Measurements from ENCODE around the gene TBC1D23. TPM values are rescaled to one million over a fixed set of nuclear protein-coding genes. Genes with fewer than 3 reads are reported as not detected.

TBC1D23 gene
- total and polyA plus RNA-seq, 2 of the 13 experiments (the other 11 are each of a cell fraction or from before 2014, with no cell fraction given) = 28.7 to 35.4 TPM

DNA sequence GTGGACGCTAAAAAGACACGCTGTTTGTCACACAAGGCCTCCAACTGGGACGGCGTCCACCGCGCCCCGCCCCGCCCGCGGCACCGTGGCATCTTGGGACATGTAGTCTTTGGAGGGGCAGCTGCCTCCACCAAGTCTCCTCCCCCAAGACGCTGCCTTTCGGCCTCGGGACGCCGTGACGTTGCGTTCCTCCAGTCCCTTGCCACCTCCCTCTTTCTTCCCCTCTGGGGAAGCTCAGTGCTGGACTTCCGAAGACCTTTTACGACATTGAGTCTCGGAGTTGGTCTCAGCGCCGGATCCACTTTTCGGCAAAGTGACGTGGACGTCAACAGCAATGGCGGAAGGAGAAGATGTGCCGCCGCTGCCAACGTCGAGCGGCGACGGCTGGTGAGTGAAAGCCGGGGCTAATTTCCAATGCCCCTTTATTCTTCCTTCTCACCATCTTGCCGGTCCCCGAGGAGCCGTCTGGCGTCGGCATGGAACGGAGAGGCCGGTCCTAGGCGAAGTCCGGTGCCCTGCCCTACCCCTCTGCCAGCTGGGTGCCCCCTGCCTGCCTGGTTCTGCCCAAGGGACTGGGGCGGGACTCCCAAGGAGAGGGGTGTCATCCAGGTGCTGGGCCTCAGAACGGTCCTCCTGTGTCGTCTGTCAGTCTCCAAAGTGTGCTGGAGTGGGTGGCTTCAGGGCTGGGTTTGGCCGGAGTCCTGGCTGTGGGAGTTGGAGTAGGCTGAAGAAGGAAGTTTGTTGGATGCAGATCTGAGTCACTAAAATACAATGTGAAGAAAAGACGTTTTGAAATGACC lies at the start of gene TBC1D23 (continued):
- peak; percentile 77; the same call in 1 of the 2 replicates for TF ChIP-seq ZNF160 (CRISPR knock-in tag; IDR thresholded peaks at IDR 0.05)
- no peak for TF ChIP-seq ZNF296 (CRISPR knock-in tag; conservative IDR thresholded peaks at IDR 0.05)
- TF ChIP-seq, protein P1, sequence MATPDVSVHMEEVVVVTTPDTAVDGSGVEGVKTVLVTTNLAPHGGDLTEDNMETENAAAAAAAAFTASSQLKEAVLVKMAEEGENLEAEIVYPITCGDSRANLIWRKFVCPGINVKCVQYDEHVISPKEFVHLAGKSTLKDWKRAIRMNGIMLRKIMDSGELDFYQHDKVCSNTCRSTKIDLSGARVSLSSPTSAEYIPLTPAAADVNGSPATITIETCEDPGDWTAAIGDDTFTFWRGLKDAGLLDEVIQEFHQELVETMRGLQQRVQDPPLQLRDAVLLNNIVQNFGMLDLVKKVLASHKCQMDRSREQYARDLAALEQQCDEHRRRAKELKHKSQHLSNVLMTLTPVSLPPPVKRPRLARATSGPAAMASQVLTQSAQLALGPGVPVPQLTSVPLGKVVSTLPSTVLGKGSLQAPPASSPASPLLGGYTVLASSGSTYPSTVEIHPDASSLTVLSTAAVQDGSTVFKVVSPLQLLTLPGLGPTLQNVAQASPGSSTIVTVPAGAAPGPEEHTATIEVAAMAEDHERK (CRISPR knock-in tag; IDR thresholded peaks at IDR 0.05; ENCODE audit: low read depth) = peak; percentile 86
- TF ChIP-seq PHF21A (CRISPR knock-in tag; IDR thresholded peaks at IDR 0.05) = no peak; the same call in 1 of the 2 replicates
- peak; percentile 43; the same call in 1 of the 2 replicates for TF ChIP-seq HDAC2 (CRISPR knock-in tag; IDR thresholded peaks at IDR 0.05)
- TF ChIP-seq PAX8 (CRISPR knock-in tag; IDR thresholded peaks at IDR 0.05; ENCODE audit: borderline replicate concordance) = peak; percentile 43; the same call in 1 of the 2 replicates
- 0 out of 2 replicates have a peak, but pooled peaks have one; percentile 52 for TF ChIP-seq ZNF484 (CRISPR knock-in tag; IDR thresholded peaks at IDR 0.05; ENCODE audit: borderline replicate concordance, low read depth)
- TF ChIP-seq, protein P2, sequence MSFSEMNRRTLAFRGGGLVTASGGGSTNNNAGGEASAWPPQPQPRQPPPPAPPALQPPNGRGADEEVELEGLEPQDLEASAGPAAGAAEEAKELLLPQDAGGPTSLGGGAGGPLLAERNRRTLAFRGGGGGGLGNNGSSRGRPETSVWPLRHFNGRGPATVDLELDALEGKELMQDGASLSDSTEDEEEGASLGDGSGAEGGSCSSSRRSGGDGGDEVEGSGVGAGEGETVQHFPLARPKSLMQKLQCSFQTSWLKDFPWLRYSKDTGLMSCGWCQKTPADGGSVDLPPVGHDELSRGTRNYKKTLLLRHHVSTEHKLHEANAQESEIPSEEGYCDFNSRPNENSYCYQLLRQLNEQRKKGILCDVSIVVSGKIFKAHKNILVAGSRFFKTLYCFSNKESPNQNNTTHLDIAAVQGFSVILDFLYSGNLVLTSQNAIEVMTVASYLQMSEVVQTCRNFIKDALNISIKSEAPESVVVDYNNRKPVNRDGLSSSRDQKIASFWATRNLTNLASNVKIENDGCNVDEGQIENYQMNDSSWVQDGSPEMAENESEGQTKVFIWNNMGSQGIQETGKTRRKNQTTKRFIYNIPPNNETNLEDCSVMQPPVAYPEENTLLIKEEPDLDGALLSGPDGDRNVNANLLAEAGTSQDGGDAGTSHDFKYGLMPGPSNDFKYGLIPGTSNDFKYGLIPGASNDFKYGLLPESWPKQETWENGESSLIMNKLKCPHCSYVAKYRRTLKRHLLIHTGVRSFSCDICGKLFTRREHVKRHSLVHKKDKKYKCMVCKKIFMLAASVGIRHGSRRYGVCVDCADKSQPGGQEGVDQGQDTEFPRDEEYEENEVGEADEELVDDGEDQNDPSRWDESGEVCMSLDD (CRISPR knock-in tag; IDR thresholded peaks at IDR 0.05; ENCODE audit: borderline replicate concordance) = no peak
- TF ChIP-seq, protein P3, sequence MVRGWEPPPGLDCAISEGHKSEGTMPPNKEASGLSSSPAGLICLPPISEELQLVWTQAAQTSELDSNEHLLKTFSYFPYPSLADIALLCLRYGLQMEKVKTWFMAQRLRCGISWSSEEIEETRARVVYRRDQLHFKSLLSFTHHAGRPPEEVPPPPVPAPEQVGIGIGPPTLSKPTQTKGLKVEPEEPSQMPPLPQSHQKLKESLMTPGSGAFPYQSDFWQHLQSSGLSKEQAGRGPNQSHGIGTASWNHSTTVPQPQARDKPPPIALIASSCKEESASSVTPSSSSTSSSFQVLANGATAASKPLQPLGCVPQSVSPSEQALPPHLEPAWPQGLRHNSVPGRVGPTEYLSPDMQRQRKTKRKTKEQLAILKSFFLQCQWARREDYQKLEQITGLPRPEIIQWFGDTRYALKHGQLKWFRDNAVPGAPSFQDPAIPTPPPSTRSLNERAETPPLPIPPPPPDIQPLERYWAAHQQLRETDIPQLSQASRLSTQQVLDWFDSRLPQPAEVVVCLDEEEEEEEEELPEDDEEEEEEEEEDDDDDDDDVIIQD (CRISPR knock-in tag; IDR thresholded peaks at IDR 0.05; ENCODE audit: low read depth) = peak; percentile 77; the same call in 1 of the 2 replicates
- 0 out of 2 replicates have a peak, but pooled peaks have one; percentile 45 for TF ChIP-seq ZNF12 (CRISPR knock-in tag; IDR thresholded peaks at IDR 0.05)
- no peak for TF ChIP-seq ZNF33B (CRISPR knock-in tag; IDR thresholded peaks at IDR 0.05)
- TF ChIP-seq, protein P4, sequence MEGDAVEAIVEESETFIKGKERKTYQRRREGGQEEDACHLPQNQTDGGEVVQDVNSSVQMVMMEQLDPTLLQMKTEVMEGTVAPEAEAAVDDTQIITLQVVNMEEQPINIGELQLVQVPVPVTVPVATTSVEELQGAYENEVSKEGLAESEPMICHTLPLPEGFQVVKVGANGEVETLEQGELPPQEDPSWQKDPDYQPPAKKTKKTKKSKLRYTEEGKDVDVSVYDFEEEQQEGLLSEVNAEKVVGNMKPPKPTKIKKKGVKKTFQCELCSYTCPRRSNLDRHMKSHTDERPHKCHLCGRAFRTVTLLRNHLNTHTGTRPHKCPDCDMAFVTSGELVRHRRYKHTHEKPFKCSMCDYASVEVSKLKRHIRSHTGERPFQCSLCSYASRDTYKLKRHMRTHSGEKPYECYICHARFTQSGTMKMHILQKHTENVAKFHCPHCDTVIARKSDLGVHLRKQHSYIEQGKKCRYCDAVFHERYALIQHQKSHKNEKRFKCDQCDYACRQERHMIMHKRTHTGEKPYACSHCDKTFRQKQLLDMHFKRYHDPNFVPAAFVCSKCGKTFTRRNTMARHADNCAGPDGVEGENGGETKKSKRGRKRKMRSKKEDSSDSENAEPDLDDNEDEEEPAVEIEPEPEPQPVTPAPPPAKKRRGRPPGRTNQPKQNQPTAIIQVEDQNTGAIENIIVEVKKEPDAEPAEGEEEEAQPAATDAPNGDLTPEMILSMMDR (CRISPR knock-in tag; IDR thresholded peaks at IDR 0.05) = peak; percentile 25
- TF ChIP-seq BRD4 (CRISPR knock-in tag; IDR thresholded peaks at IDR 0.05) = peak; percentile 63; the same call in 1 of the 2 replicates
- TF ChIP-seq, protein P5, sequence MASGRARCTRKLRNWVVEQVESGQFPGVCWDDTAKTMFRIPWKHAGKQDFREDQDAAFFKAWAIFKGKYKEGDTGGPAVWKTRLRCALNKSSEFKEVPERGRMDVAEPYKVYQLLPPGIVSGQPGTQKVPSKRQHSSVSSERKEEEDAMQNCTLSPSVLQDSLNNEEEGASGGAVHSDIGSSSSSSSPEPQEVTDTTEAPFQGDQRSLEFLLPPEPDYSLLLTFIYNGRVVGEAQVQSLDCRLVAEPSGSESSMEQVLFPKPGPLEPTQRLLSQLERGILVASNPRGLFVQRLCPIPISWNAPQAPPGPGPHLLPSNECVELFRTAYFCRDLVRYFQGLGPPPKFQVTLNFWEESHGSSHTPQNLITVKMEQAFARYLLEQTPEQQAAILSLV (CRISPR knock-in tag; IDR thresholded peaks at IDR 0.05; ENCODE audit: borderline replicate concordance) = peak; percentile 75

All from HepG2 (cell line).